GM21381 (cell line): Measurements from ENCODE around the gene MAOB.

ENCODE experiments used
- ATAC-seq: cut with Tn5 transposase; IDR thresholded peaks from one replicate; pipeline ENCODE4 v1.9.1; 2021; ENCODE audit warnings: mild to moderate bottlenecking, moderate library complexity; ENCODE audit not compliant: unreplicated experiment

MAOB gene

DNA sequence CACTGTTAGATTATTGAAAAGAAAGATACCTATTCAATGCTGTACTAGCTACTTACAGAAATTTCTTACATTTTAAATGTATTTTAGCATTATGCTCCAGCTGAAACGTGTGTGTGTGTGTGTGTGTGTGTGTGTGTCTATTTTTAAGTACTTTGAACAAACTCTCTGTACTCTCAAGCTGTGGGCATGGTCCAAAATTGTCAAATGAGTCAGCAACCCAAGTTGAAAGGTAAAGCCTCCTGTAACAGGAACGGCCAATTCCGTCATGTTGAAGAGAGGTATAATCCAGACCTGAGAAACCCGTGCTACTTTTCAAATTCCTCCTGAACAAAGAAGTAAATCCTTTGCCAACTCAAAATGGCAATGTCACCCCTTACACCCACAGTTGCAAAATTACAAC lies 20.5 kb downstream of the MAOB start:
- ATAC-seq: no peak

GRCh38 chrX:43860646-43861370 lies 21.4 kb downstream of the MAOB start:
- ATAC-seq: no peak

- ATAC-seq: no peak
These were observed 28.9 kb downstream of the MAOB start for GRCh38 chrX:43853225-43853828.

DNA sequence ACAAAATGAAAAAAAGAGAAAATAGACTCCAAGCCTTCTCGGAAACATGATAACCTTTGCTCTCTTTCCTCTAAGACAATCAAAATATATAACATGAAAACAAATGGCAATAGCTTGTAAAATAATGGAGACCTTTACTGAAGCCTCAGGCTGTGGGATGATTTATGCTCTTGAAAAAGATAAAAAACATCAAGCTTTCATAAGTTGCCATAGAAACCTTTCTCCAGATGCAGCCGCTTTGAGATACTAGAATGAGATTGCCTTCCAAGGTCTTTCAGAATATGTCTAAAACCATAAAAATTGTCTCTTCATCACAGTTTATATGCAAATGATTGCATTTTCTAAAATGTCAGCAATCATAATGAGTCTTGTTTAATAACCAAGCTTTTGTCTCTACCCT lies 31.6 kb downstream of the MAOB start:
- ATAC-seq: no peak

DNA sequence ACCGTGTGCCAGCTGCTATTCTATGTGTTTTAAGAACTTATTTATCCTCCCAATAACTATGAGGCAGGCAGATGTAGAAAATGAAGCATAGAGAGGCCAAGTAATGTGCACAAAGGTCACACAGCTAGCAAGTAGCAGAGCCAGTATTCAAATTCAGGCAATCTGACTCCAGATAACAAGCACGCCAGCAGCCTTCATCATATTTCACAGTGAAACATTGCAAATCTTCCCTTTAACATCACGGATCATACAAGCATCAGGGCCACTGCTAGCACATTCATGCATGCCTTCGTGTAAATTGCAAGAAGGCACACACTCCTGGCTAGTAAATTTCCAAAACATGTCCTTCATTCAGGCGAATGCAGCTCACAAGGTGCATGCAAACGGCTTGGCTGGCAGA lies 33.1 kb downstream of the MAOB start:
- no peak for ATAC-seq

DNA sequence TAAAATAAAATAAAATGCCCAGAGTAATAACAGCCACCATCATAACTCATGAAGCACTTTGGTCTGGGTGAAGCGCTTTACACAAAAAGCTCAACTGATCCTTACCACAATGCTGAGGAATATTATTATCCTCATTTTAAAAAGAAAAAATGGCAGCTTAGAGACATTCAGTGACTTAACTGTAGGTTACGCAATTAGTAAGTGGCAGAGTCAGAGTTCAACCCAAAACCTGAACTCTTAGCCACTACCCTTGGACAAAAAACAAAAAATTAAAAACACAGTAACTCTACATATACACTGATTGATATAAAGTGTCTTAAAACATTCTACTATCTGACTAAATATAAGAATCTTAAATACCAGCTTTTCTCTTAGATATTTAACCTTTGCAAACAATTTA lies 34.9 kb downstream of the MAOB start:
- no peak for ATAC-seq

DNA sequence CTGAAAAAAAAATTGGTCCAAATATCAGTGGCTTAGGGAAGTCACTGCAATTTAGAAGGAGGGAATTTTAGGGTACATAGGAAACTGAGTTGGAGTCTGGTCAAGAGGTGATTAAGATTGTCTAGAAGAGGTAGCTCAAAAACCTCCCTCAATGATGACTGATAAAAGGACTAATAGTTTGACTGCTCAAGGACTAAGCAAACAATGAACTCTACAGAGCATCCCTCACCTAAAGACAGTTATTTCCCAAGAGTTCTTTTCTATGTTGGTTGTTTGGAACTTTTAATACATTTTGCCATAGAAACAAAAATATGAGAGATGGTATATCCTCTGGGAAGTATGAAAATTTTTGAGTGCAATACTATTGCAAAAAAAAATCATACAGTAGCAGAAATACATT lies 35.7 kb downstream of the MAOB start:
- no peak for ATAC-seq

DNA sequence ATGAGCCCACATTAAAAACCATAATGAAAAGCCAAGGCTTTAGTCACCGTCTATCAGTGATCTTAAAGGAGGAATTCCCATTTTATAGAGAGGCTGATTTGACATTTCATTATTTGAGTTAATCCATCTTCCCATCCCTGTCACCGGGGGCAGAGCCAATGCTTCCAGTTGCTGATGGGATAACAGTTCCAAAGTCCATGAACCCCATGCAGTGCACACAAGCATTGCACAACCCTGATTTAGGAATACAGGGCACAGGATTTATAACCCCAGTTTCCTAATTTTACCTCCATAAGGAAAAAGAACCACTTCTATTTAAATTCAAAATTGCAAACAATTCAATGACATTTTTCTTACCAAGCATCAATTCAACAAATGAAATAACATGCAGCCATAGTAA lies 36.5 kb downstream of the MAOB start:
- ATAC-seq: no peak

DNA sequence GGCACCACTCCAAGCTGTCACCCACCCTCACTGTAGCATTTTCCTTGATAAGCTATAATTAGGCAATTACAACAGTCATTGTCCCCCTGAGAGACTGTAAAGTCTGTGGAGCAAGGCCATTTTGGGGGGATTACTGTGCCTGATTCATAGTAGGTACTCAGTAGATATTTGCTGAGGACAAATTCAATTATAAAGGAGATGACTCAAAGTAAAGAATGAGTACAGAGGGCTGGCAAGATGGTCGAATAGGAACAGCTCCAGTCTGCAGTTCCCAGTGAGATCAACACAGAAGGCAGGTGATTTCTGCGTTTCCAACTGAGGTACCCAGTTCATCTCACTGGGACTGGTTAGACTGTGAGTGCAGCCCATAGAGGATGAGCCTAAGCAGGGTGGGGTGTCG lies 42.0 kb downstream of the MAOB start:
- ATAC-seq: no peak

GRCh38 chrX:43836435-43837184 lies 45.6 kb downstream of the MAOB start:
- no peak for ATAC-seq

- no peak for ATAC-seq
These were observed 46.7 kb downstream of the MAOB start for GRCh38 chrX:43835559-43835958.

DNA sequence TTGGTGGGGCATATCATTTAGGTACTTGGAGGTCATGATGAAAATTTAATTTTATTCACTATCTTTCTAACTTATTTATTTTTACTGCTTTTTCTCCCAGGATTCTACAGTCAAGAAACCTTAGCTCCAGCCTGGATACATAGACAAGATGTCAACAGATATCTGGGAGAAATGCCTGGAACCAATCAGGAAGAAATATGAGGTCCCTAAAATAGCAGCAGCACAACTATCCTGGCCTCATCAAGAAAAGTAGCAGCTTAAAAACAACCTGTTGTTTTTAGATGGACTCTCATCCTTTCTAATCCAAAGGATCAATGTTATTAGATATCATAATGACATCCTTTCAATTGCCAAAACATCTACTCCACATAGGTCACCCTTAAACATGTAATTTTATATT lies 54.5 kb downstream of the MAOB start:
- ATAC-seq: no peak

- ATAC-seq: no peak
These were observed 60.2 kb downstream of the MAOB start for GRCh38 chrX:43822014-43822413.

DNA sequence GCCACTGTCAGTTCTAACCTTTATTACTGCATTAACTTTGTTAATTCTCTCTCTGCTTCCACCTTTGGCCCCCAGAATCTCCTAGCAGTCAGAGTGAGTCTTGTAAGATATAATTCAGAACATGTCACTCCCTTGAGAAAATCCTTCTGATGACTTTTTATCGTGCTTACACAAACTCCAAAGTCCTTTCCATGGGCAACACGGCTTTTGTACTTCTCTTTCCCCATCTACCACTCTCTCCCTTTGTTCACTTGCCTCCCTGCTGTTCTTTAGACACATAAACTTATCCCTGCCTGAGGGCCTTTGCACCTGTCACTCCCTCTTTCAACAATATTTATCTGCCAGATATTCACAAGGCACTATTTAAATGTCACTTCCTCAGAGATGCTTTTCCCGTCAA lies 64.8 kb downstream of the MAOB start:
- no peak for ATAC-seq

DNA sequence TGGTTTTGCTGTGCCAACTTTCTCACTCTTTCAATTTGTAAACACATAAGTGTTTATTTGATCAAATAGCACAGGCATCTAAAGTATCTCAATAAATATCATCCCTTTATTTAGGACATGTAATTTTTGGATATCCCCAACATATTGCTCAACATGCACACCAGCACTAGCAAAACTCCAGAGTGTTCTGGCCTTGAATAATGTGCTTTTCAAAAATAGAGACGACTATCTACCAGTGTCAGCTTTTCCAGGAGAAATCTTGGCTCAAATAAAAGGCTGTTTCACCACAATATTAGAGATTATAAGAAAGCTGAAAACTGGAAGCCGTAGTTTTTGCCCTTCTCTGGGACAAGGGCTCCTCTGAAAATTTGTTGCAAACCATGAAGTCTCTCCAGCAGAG lies 67.0 kb downstream of the MAOB start:
- no peak for ATAC-seq

DNA sequence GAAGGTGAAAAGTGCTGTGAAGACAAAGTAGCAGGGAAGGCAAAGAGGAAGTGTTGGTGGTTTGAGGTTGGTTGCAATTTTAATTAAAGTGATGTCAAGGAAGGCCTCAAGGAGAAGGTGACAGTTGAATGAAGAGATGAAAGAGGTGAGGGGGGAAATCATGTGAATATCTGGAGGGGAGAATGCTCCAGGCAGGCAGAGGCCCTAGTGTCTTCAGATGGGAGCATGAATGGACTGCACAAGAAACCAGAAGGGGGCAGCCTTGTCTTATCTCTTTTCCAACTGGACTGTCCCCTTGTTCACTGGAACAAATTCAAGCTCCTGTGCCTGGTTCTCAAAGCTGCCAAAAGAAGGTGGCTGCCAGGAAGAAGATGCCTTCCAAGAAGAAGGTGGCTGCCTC lies 68.4 kb downstream of the MAOB start:
- ATAC-seq: no peak

- ATAC-seq: no peak
These were observed 68.9 kb downstream of the MAOB start for GRCh38 chrX:43813319-43813718.

GRCh38 chrX:43809463-43809862 lies 72.8 kb downstream of the MAOB start:
- no peak for ATAC-seq

- ATAC-seq: no peak
These were observed 74.0 kb downstream of the MAOB start for GRCh38 chrX:43808231-43808630.

DNA sequence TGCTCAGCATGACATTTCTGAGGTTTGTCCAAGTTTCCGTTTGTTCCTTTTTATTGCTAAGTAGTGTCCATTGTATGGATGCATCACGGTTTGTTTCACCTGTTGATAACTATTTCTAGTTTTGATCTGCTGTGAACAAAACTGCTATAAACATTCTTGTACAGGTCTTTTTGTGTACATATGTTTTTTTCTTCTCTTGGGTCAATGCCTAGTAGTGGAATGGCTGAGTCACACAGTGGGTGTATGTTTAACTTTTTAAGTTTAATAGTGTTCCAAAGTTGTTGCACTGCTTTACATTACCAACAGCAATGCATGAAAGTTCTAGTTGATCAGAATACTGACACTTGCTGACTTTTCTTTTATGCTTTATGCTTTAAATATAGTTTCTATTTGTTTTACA lies 76.7 kb downstream of the MAOB start:
- no peak for ATAC-seq

- no peak for ATAC-seq
These were observed 78.2 kb downstream of the MAOB start for GRCh38 chrX:43804021-43804420.

DNA sequence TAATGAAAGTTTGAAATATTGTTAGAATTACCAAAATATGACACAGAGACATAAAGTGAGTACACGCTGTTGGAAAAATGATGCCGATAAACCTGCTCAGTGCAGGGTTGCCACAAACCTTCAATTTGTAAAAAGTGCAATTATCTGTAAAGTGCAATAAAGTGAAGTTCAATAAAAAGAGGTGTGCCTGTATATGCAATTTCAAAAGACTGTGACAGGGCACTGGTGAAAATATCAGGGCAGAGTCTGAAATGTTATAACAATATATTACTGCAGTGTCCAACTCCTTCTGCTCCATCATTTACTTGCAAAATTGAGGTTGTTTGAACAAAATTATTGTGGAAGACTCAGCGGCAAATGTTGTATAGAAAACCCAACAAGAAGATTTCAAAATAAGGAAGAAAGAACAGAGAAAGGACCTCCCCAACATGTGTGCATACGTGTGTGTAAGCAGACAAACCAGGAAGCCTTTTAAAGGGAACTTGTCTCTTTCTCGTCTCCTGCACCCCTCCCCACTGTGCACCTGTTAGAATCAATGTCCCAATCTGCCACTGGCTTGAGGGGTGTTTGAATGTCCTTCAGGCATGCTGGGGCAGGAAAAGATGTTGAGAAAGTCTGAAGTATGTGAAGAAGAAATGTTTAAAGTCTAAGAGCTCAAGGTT lies 96.2 kb downstream of the MAOB start:
- ATAC-seq: no peak
